Ovary (tissue), 3 donors: ENCODE measurements around the gene CA10.

Source experiments
- CTCF ChIP-seq, 3 donors: fragments of 450-650 bp in 2 of 3; fragments of 200-600 bp in 1 of 3; IDR thresholded peaks; one replicate each; pipeline versions ENCODE4 v1.5.1 to v1.8.0; 2016 to 2022; ENCODE audit warnings: antibody characterized with exemption in 3 of 3, mild to moderate bottlenecking in 1 of 3
- POLR2A ChIP-seq: fragments of 450-650 bp; IDR thresholded peaks from one replicate; pipeline ENCODE4 v1.6.1; 2017; ENCODE audit warnings: antibody characterized with exemption, mild to moderate bottlenecking, moderate library complexity
- donor health status: DM: no; HTN: no; CAD: no.

DNA sequence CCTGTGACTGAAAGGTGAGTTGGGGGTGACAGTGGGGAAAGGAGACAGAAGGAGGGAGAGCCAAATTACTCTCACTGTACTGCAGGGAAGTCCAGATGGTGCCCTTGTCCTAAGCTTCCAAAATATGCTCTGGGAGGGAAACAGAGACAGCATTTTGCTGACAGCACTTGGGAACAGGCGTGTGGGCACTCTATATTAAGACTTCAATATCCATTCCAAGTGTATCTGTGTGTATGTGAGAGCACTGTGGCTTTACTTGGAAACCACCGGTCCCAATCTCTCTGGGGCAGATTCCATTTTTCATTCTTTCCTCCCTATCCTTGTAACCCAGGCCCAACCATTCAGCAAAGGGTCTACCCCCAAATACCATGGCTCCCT lies 490.8 kb downstream of the CA10 start:
- TF ChIP-seq CTCF (IDR thresholded peaks at IDR 0.05) = no peak
- TF ChIP-seq POLR2A = no peak
